ENCODE results near the gene SLC9A4. TPM values are rescaled to one million over a fixed set of nuclear protein-coding genes. Genes with fewer than 3 reads are reported as not detected.
A peak's percentile ranks its signal among the peaks of the same experiment; 100 is the strongest.

SLC9A4 gene
- total RNA-seq, 1 experiment from 2014 or later = not detected

- DNase-seq (ENCODE audit: low read depth) = no peak
Measured at GRCh38 chr2:102498414-102498813, 25.4 kb downstream of the SLC9A4 start.

GRCh38 chr2:102499558-102499957, 26.5 kb downstream of the SLC9A4 start:
- no peak for DNase-seq (ENCODE audit: low read depth)

GRCh38 chr2:102502576-102502975, 29.6 kb downstream of the SLC9A4 start:
- no peak for DNase-seq (ENCODE audit: low read depth)

GRCh38 chr2:102504833-102505232, 31.8 kb downstream of the SLC9A4 start:
- no peak for DNase-seq (ENCODE audit: low read depth)

GRCh38 chr2:102505290-102505689, 32.3 kb downstream of the SLC9A4 start:
- DNase-seq (ENCODE audit: low read depth) = no peak

GRCh38 chr2:102506743-102507142, 33.7 kb downstream of the SLC9A4 start:
- no peak for DNase-seq (ENCODE audit: low read depth)

GRCh38 chr2:102508863-102509262, 35.8 kb downstream of the SLC9A4 start:
- DNase-seq (ENCODE audit: low read depth) = no peak

GRCh38 chr2:102509749-102510148, 36.7 kb downstream of the SLC9A4 start:
- peak; percentile 46 for DNase-seq (ENCODE audit: low read depth)

GRCh38 chr2:102510791-102511575, 38.0 kb downstream of the SLC9A4 start:
- DNase-seq (ENCODE audit: low read depth) = no peak

GRCh38 chr2:102512161-102512560, 39.1 kb downstream of the SLC9A4 start:
- no peak for DNase-seq (ENCODE audit: low read depth)

- DNase-seq (ENCODE audit: low read depth) = no peak
Measured at GRCh38 chr2:102513355-102513939, 40.4 kb downstream of the SLC9A4 start.

GRCh38 chr2:102514061-102514785, 41.2 kb downstream of the SLC9A4 start:
- peak; percentile 86 for DNase-seq (ENCODE audit: low read depth)

- no peak for DNase-seq (ENCODE audit: low read depth)
Measured at GRCh38 chr2:102515851-102516250, 42.8 kb downstream of the SLC9A4 start.

GRCh38 chr2:102518170-102518569, 45.1 kb downstream of the SLC9A4 start:
- no peak for DNase-seq (ENCODE audit: low read depth)

GRCh38 chr2:102520009-102520408, 47.0 kb downstream of the SLC9A4 start:
- peak; percentile 48 for DNase-seq (ENCODE audit: low read depth)

- DNase-seq (ENCODE audit: low read depth) = no peak
Measured at GRCh38 chr2:102520801-102521200, 47.8 kb downstream of the SLC9A4 start.

GRCh38 chr2:102522162-102522561, 49.1 kb downstream of the SLC9A4 start:
- DNase-seq (ENCODE audit: low read depth) = no peak

- DNase-seq (ENCODE audit: low read depth) = no peak
Measured at GRCh38 chr2:102522890-102523289, 49.9 kb downstream of the SLC9A4 start.

- DNase-seq (ENCODE audit: low read depth) = no peak
Measured at GRCh38 chr2:102523651-102524050, 50.6 kb downstream of the SLC9A4 start.

- no peak for DNase-seq (ENCODE audit: low read depth)
Measured at GRCh38 chr2:102527086-102527485, 54.1 kb downstream of the SLC9A4 start.

GRCh38 chr2:102538491-102538890, 65.5 kb downstream of the SLC9A4 start:
- DNase-seq (ENCODE audit: low read depth) = no peak

- no peak for DNase-seq (ENCODE audit: low read depth)
Measured at GRCh38 chr2:102540882-102541281, 67.9 kb downstream of the SLC9A4 start.

- DNase-seq (ENCODE audit: low read depth) = no peak
Measured at GRCh38 chr2:102544182-102544581, 71.2 kb downstream of the SLC9A4 start.

Measured in Daoy (cell line).